Ectodermal cell (in vitro differentiated cells): Measurements from ENCODE around the gene TCF25.

ENCODE experiments used
- H3K27ac ChIP-seq: 2 replicates; pipeline ENCODE4 v1.7.0; 2013; ENCODE audit warnings: mild to moderate bottlenecking, low read depth, low read length; ENCODE audit not compliant: insufficient read depth, poor library complexity, severe bottlenecking
- H3K27me3 ChIP-seq: 2 replicates; pipeline ENCODE4 v1.7.0; 2013; ENCODE audit warnings: mild to moderate bottlenecking, low read length; ENCODE audit not compliant: insufficient read depth, control insufficient read depth, poor library complexity, severe bottlenecking
- H3K36me3 ChIP-seq: one replicate; pipeline ENCODE4 v1.7.0; 2013; ENCODE audit warnings: low read length; ENCODE audit not compliant: control insufficient read depth, insufficient read depth
- H3K4me1 ChIP-seq: one replicate; pipeline ENCODE4 v1.7.0; 2013; ENCODE audit warnings: low read length; ENCODE audit not compliant: control insufficient read depth, insufficient read depth
- H3K4me3 ChIP-seq: 2 replicates; pipeline ENCODE4 v1.7.0; 2013; ENCODE audit warnings: low read depth, low read length, control low read depth; ENCODE audit not compliant: insufficient read depth
- H3K9me3 ChIP-seq: 2 replicates; pipeline ENCODE4 v1.7.0; 2013; ENCODE audit warnings: mild to moderate bottlenecking, low read length, moderate library complexity; ENCODE audit not compliant: control insufficient read depth
- WGBS, 2 experiments: methylation state at CpG; one replicate each; pipeline ENCODE4 v1.1.7; 2013; ENCODE audit warnings: missing lambda C conversion rate in 2 of 2; 5-methylcytosine and 5-hydroxymethylcytosine counted together

Gene TCF25

DNA sequence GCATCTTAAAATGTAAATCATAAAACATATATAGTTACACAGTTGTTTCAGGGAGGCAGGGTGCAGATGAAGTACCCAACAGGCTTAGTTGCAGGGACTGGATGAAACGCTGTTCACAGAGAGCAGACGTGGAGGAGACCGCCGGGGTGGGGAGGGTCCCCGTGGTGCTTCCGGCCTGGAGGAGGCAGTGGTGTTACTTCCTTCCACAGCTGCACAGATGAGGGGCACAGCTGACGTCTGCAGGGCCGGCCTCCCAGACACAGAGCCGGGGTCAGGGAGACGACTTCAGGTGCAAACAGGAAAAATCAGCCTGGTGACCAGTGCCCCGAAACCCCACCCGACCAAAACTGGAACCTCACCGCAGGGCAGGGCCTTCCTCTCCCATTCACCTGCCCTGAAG lies 28.0 kb upstream of the TCF25 start:
- H3K4me1 ChIP-seq = no peaks in the 10 kb centered on the region
- no peaks in the 10 kb centered on the region for H3K9me3 ChIP-seq
- WGBS, 2 experiments = 89 to 90% methylated on average over 13 of the region's 13 CpGs
- H3K4me3 ChIP-seq = no peak overlapping the region
- H3K36me3 ChIP-seq = no peaks in the 10 kb centered on the region
- no peak overlapping the region for H3K27ac ChIP-seq
- no peaks in the 10 kb centered on the region for H3K27me3 ChIP-seq

DNA sequence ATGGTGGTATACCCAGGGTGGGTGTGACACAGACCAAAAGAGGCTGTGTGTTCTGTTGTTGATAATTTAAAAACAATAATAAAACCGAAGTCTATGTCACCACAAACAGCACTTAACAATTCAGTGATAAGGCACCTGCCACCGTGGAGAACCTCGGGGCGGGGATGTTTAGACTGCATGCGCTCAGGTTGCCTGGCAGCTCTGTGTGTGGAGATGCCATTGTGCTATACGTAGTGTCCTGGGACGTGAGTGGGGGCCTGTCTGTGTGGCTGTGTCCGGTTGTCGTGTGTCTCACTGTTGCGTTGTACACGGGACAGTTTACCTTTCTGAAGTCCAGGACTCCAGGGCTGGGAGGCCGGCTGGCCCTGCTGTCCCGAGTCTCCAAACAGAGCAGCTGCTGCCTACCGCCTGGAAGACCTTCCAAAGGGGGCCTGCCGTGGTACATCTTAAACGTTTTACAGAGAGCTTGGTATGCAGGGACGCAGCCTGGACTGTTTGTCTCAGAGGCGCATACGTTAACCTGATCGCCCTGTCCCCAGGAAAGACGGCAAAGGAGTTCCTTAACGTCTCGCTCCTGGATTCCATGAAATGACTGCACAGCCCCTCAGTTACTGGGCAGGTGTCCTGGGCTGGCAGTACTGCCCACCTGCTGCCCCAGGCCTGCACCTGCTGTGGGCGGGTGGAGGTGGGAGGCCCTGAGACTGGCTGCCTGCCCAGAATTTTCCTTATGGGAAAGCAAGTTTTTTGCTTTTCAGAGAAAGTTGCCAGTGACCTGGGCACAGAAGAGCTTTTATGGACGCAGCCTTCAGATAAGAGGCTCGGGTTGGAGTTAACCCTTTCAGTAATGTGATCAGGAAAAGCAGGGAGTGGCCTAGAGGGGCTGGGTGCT lies 26.1 kb upstream of the TCF25 start:
- Histone ChIP-seq H3K27ac (no peak overlapping the region), H3K9me3 (no peaks in the 10 kb centered on the region), H3K4me1 (no peaks in the 10 kb centered on the region), H3K4me3 (no peak overlapping the region), H3K27me3 (no peaks in the 10 kb centered on the region), H3K36me3 (no peaks in the 10 kb centered on the region)
- 89 to 91% methylated on average over 26 of the region's 26 CpGs for WGBS, 2 experiments

GRCh38 chr16:89847940-89848297 lies 25.5 kb upstream of the TCF25 start:
- Histone ChIP-seq H3K4me3 (no peak overlapping the region), H3K36me3 (no peaks in the 10 kb centered on the region), H3K9me3 (no peaks in the 10 kb centered on the region), H3K4me1 (no peaks in the 10 kb centered on the region), H3K27me3 (no peaks in the 10 kb centered on the region), H3K27ac (no peak overlapping the region)
- WGBS, 2 experiments = 88 to 90% methylated on average over 14 of the region's 14 CpGs

- H3K27me3 ChIP-seq = no peaks in the 10 kb centered on the region
- WGBS, 2 experiments = 86 to 88% methylated on average over 11 of the region's 11 CpGs
- no peaks in the 10 kb centered on the region for H3K36me3 ChIP-seq
- H3K4me1 ChIP-seq = no peaks in the 10 kb centered on the region
- no peak overlapping the region for H3K4me3 ChIP-seq
- no peaks in the 10 kb centered on the region for H3K9me3 ChIP-seq
- no peak overlapping the region for H3K27ac ChIP-seq
Measured at GRCh38 chr16:89848974-89849373, 24.4 kb upstream of the TCF25 start.

GRCh38 chr16:89853306-89853993 lies 19.9 kb upstream of the TCF25 start:
- H3K4me1 ChIP-seq = no peaks in the 10 kb centered on the region
- WGBS, 2 experiments = 95% methylated on average over 21 of the region's 21 CpGs

DNA sequence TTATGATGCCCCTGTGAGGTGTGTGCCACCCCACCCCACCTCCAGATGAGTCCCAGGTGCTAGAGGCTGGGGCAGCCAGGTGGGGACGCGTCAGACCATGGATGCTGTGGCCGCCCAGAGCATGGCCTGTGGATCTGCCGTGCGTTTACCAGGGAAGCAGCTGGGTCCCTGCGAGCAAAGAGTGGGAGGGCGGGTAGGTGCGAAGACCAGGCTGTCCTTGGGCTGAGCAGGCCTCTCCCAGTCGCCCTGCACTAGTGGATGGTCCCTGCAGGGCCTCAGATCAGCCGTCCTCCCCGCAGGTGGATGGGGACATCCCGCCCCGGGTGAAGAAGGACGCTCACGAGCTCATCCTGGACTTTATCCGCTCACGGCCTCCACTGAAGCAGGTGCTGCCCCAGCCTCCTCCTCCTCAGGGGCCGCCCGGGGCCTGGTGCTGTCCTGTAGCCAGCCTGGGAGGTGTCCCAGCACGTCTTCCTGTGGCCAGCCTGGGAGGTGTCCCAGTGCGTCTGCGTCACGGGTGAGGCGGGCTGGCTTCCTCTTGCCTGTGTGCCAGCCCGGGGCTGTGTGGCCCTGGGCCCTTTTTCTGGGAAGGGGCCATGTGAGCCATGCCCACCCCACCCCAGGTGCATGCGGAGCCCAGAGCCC lies 18.0 kb upstream of the TCF25 start:
- Histone ChIP-seq H3K4me3 (no peak overlapping the region), H3K27me3 (no peaks in the 10 kb centered on the region), H3K27ac (no peak overlapping the region), H3K36me3 (peaks cover 4% of the 10 kb centered on the region), H3K9me3 (no peaks in the 10 kb centered on the region), H3K4me1 (no peaks in the 10 kb centered on the region)
- 94 to 95% methylated on average over 26 of the region's 26 CpGs for WGBS, 2 experiments

More at GRCh38 chr16:89853306-89853993, 19.9 kb upstream of the TCF25 start:
- Histone ChIP-seq H3K4me3 (no peak overlapping the region), H3K27ac (no peak overlapping the region), H3K9me3 (no peaks in the 10 kb centered on the region), H3K27me3 (no peaks in the 10 kb centered on the region), H3K36me3 (peaks cover 4% of the 10 kb centered on the region)

- H3K9me3 ChIP-seq = no peaks in the 10 kb centered on the region
Measured at GRCh38 chr16:89855986-89856385, 17.4 kb upstream of the TCF25 start.

GRCh38 chr16:89858973-89859614 lies 14.3 kb upstream of the TCF25 start:
- Histone ChIP-seq H3K4me1 (no peaks in the 10 kb centered on the region), H3K36me3 (peaks cover 4% of the 10 kb centered on the region), H3K27ac (no peak overlapping the region), H3K4me3 (no peak overlapping the region), H3K27me3 (no peaks in the 10 kb centered on the region), H3K9me3 (no peaks in the 10 kb centered on the region)
- 94 to 96% methylated on average over 24 of the region's 25 CpGs for WGBS, 2 experiments

More at GRCh38 chr16:89855986-89856385, 17.4 kb upstream of the TCF25 start:
- no peak overlapping the region for H3K27ac ChIP-seq
- H3K27me3 ChIP-seq = no peaks in the 10 kb centered on the region
- peaks cover 4% of the 10 kb centered on the region for H3K36me3 ChIP-seq
- H3K4me3 ChIP-seq = no peak overlapping the region
- H3K4me1 ChIP-seq = no peaks in the 10 kb centered on the region
- WGBS, 2 experiments = 95% methylated on average over 22 of the region's 22 CpGs

GRCh38 chr16:89859615-89860007 lies 13.8 kb upstream of the TCF25 start:
- Histone ChIP-seq H3K36me3 (peaks cover 4% of the 10 kb centered on the region), H3K27ac (no peak overlapping the region), H3K4me1 (no peaks in the 10 kb centered on the region), H3K27me3 (no peaks in the 10 kb centered on the region), H3K9me3 (no peaks in the 10 kb centered on the region), H3K4me3 (no peak overlapping the region)
- 93% methylated on average over 16 of the region's 16 CpGs for WGBS, 2 experiments
